ENCODE data around the gene ACTN4. TPM values are rescaled to one million over a fixed set of nuclear protein-coding genes. Genes with fewer than 3 reads are reported as not detected.

The ACTN4 gene
- total RNA-seq, 1 experiment from 2014 or later = 1,233 TPM

DNA sequence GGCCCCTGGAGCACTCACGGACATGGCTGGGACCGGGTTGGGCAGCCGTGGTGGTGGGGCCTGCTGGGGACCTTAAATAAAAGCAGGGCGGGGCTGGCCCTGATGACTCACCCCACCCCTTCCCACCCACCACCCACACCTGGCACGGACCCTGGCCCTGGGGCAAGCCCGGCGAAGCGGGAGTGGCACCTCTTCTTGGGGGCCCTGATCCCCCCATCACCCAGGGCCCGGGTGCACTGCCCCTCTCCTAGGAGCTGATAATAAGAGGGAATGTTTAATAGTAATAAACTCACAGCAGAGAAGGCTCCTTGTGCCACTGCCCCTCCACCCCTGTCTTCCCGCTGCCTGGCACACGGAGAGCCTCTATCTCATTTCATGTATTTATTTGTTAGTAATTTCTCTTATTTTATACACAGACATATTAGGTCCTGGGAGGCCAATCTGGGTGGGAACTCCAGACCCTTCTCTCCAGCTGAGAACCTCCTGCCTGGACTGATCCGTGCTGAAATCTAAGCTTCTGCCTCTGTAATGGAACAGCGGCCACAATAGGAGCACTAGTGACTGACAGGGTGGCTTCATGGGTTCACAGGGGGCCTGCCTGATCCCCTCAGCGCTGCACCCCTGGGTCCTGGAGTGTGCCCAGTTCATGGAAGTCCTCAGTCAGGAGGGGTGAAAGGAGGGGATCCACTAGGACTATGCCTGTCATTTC, 126.2 kb downstream of the ACTN4 start, which contains the start of gene LGALS7:
TSS of gene LGALS7 (minus strand) at position 49 of the 709 bp plus-strand sequence. CDS start at position 24, 25 bp downstream.
- no peaks in the 10 kb centered on the region for H3K27me3 ChIP-seq (ENCODE audit: insufficient read depth, low read depth)
- no peaks in the 10 kb centered on the region for H3K79me2 ChIP-seq (ENCODE audit: low read depth)
- POLR2A ChIA-PET (ENCODE audit: unreplicated experiment) = no interaction called here
- intact Hi-C loops (cut with micrococcal nuclease; ENCODE audit: unreplicated experiment) = no loop called here
- H3F3A ChIP-seq (ENCODE audit: insufficient read depth, low read depth) = no peaks in the 10 kb centered on the region; the same call in 1 of the 2 replicates
- no peak within 1 kb of the TSS for H3K27ac ChIP-seq
- H3K4me3 ChIP-seq = no peak within 1 kb of the TSS
- no peak for TF ChIP-seq EZH2 (IDR thresholded peaks at IDR 0.05; ENCODE audit: low read depth)
- TF ChIP-seq, protein P1, sequence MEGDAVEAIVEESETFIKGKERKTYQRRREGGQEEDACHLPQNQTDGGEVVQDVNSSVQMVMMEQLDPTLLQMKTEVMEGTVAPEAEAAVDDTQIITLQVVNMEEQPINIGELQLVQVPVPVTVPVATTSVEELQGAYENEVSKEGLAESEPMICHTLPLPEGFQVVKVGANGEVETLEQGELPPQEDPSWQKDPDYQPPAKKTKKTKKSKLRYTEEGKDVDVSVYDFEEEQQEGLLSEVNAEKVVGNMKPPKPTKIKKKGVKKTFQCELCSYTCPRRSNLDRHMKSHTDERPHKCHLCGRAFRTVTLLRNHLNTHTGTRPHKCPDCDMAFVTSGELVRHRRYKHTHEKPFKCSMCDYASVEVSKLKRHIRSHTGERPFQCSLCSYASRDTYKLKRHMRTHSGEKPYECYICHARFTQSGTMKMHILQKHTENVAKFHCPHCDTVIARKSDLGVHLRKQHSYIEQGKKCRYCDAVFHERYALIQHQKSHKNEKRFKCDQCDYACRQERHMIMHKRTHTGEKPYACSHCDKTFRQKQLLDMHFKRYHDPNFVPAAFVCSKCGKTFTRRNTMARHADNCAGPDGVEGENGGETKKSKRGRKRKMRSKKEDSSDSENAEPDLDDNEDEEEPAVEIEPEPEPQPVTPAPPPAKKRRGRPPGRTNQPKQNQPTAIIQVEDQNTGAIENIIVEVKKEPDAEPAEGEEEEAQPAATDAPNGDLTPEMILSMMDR (conservative IDR thresholded peaks at IDR 0.05) = no peak
- no peak within 1 kb of the TSS for H2AFZ ChIP-seq
- no peaks in the 10 kb centered on the region for H3K4me1 ChIP-seq (replicated peaks; ENCODE audit: insufficient read depth)
- no peaks in the 10 kb centered on the region for H3K9me3 ChIP-seq (ENCODE audit: insufficient read depth, low read depth)
- no TSS peak for BruUV-seq (replicated peaks)
- H4K20me1 ChIP-seq (ENCODE audit: insufficient read depth) = no peaks in the 10 kb centered on the region
- H3K36me3 ChIP-seq (ENCODE audit: low read depth) = no peaks in the 10 kb centered on the region
- H3K4me2 ChIP-seq = no peak within 1 kb of the TSS
- no peak for DNase-seq
- CTCF ChIA-PET = interaction anchor here (0.6 kb wide), 1 partner anchor 37 kb away, joined by 3 read pairs; no protein-coding TSS in a partner anchor
- no peaks in the 10 kb centered on the region for H3K9me2 ChIP-seq (ENCODE audit: insufficient read depth)

DNA sequence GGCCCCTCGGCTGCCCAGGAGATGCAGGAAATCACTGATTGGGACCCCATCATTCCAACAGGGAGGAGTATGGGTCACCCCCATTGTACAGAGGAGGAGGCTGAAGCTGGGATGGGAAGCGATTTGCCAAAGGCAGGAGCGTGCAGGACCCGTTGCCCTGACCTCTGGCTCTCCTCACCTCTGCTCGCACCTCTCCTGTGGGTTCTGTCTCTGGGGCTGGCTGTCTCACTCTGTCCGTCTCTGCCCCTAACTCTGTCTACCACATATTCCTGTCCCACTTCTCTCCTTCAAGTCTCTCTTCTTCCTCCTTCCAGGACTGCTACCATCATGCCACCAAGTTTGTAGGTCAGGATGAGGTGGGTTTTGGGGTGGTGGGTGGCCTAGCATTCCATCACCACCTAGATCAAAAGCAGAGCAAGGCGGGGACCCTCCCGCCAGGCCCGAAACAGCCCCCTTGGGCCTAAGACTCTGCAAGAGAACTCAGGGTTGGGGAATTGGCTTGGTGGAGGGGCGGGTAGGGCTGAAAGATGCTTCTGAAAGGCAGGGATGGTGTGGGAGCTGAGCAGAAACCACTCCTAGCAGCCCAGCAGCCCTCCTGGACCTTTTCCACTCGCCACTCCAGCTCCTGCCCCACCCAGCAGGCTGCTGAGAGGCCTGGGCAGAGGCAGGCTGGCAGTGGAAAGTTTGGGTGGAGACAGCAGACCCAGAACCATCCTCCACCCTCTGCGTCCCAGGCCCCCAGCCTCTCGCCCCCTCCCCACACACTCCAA, 126.9 kb downstream of the ACTN4 start:
- no peaks in the 10 kb centered on the region for H3K36me3 ChIP-seq (ENCODE audit: low read depth)
- ChIA-PET POLR2A (ENCODE audit: unreplicated experiment) (interaction anchor here (0.6 kb wide), 1 partner anchor 157 kb away, joined by 3 read pairs; the partner anchor contains the start of gene MAP4K1), CTCF (interaction anchor here (0.6 kb wide), 1 partner anchor 38 kb away, joined by 3 read pairs; no protein-coding TSS in a partner anchor)
- no peaks in the 10 kb centered on the region for H3K9me3 ChIP-seq (ENCODE audit: insufficient read depth, low read depth)
- no peaks in the 10 kb centered on the region for H3K79me2 ChIP-seq (ENCODE audit: low read depth)
- H3K4me2 ChIP-seq = no peak overlapping the region
- no TSS peak for BruUV-seq (replicated peaks)
- no peak overlapping the region for H2AFZ ChIP-seq
- TF ChIP-seq, protein P1 (conservative IDR thresholded peaks at IDR 0.05) = no peak
- TF ChIP-seq EZH2 (IDR thresholded peaks at IDR 0.05; ENCODE audit: low read depth) = no peak
- H3K4me3 ChIP-seq = no peak overlapping the region
- no peaks in the 10 kb centered on the region for H3K9me2 ChIP-seq (ENCODE audit: insufficient read depth)
- no peak overlapping the region for H3K27ac ChIP-seq
- H3F3A ChIP-seq (ENCODE audit: insufficient read depth, low read depth) = no peaks in the 10 kb centered on the region; the same call in 1 of the 2 replicates
- intact Hi-C loops (cut with micrococcal nuclease; ENCODE audit: unreplicated experiment) = no loop called here
- no peaks in the 10 kb centered on the region for H4K20me1 ChIP-seq (ENCODE audit: insufficient read depth)
- DNase-seq = no peak
- no peaks in the 10 kb centered on the region for H3K27me3 ChIP-seq (ENCODE audit: insufficient read depth, low read depth)
- H3K4me1 ChIP-seq (replicated peaks; ENCODE audit: insufficient read depth) = no peaks in the 10 kb centered on the region

DNA sequence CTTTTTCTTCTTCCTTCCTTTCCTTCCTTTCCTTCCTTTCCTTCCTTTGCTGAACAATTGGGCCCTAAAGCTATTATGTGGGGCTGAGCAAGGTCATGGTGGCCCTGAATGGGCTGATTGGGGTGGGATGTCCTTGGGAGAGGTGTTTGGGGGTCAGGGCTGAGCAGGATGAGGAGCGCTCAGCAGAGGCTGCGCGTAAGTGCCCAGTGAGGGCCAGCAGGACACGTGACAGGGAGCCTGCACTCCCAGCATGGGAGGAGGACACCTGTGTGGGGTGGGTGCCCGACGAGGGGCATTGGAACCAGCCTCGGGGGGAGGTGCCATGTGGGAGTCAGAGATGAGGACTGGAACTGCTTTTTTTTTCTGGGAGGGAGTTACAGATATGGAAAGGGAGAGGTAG, 131.3 kb downstream of the ACTN4 start:
- Histone ChIP-seq H3K4me2 (no peak overlapping the region), H3K9me2 (ENCODE audit: insufficient read depth) (no peaks in the 10 kb centered on the region), H4K20me1 (ENCODE audit: insufficient read depth) (no peaks in the 10 kb centered on the region), H3K4me3 (no peak overlapping the region), H2AFZ (no peak overlapping the region), H3K4me1 (replicated peaks; ENCODE audit: insufficient read depth) (no peaks in the 10 kb centered on the region), H3K9me3 (ENCODE audit: insufficient read depth, low read depth) (no peaks in the 10 kb centered on the region), H3K27me3 (ENCODE audit: insufficient read depth, low read depth) (no peaks in the 10 kb centered on the region), H3K79me2 (ENCODE audit: low read depth) (no peaks in the 10 kb centered on the region), H3F3A (ENCODE audit: insufficient read depth, low read depth) (no peaks in the 10 kb centered on the region; the same call in 1 of the 2 replicates), H3K27ac (no peak overlapping the region), H3K36me3 (ENCODE audit: low read depth) (no peaks in the 10 kb centered on the region)
- BruUV-seq (replicated peaks) = no TSS peak
- TF ChIP-seq, protein P1 (conservative IDR thresholded peaks at IDR 0.05) = no peak
- TF ChIP-seq EZH2 (IDR thresholded peaks at IDR 0.05; ENCODE audit: low read depth) = no peak
- ChIA-PET CTCF (interaction anchor here (0.6 kb wide), 1 partner anchor 358 kb away, joined by 3 read pairs; no protein-coding TSS in a partner anchor), POLR2A (ENCODE audit: unreplicated experiment) (no interaction called here)
- intact Hi-C loops (cut with micrococcal nuclease; ENCODE audit: unreplicated experiment) = no loop called here
- no peak for DNase-seq

All from PC-9 (cell line).